OCI-LY3 (cell line): ENCODE results near the gene UBE3B.

ENCODE experiments used
- CTCF ChIP-seq: fragments of 200-600, 300-600 bp; sonication (generic); IDR thresholded peaks from 2 replicates; pipeline ENCODE4 v1.5.1; 2014; ENCODE audit warnings: antibody characterized with exemption, low read length, low read depth
- EZH2phosphoT487 ChIP-seq: fragments of 200-600 bp; shearing (Covaris generic); IDR thresholded peaks from 2 replicates; pipeline ENCODE4 v1.6.1; 2018; ENCODE audit warnings: antibody characterized with exemption, mixed run types, low read depth

- TF ChIP-seq CTCF (no peak), EZH2phosphoT487 (no peak)
Observed at GRCh38 chr12:109503611-109504010, 26.2 kb downstream of the UBE3B start.
